K562 (cell line): ENCODE data around the gene EPOP.

Experiments
- CBFB ChIP-seq: sonication (generic); formaldehyde crosslinking; IDR thresholded peaks from 2 replicates; pipeline ENCODE4 v1.4.0; 2020; ENCODE audit warnings: mild to moderate bottlenecking, missing genetic modification reagents
- CHD2 ChIP-seq: IDR thresholded peaks from 2 replicates; pipeline ENCODE4 v1.6.1; 2011; ENCODE audit warnings: low read depth, low read length
- MAFK ChIP-seq: IDR thresholded peaks from 2 replicates; pipeline ENCODE4 v1.6.1; 2011; ENCODE audit warnings: low read length, improper control_type of control experiment
- MYC ChIP-seq, 2 experiments: fragments of 250-450 bp in 1 of 2; sonication (Bioruptor Pico) in 1 of 2; IDR thresholded peaks; 2 replicates each; pipeline versions ENCODE4 v1.5.1 to v1.6.1; 2012 to 2021; ENCODE audit warnings: low read depth in 2 of 2, borderline replicate concordance in 1 of 2, improper control_type of control experiment in 1 of 2, low read length in 1 of 2, mild to moderate bottlenecking in 1 of 2, moderate library complexity in 1 of 2
- ZNF174 ChIP-seq: fragments of 250-450 bp; sonication (Bioruptor Pico); IDR thresholded peaks from 2 replicates; pipeline ENCODE4 v1.4.0; 2020; ENCODE audit warnings: mild to moderate bottlenecking
- TF ChIP-seq, protein P1 (sequence below): fragments of 450-650 bp; IDR thresholded peaks from 2 replicates; pipeline ENCODE4 v1.6.1; 2016; ENCODE audit warnings: low read depth, mild to moderate bottlenecking, moderate library complexity
- TF ChIP-seq, protein P2 (sequence below): sonication (generic); formaldehyde crosslinking; IDR thresholded peaks from 2 replicates; pipeline ENCODE4 v1.8.1; 2023; ENCODE audit warnings: mild to moderate bottlenecking, missing genetic modification reagents

DNA sequence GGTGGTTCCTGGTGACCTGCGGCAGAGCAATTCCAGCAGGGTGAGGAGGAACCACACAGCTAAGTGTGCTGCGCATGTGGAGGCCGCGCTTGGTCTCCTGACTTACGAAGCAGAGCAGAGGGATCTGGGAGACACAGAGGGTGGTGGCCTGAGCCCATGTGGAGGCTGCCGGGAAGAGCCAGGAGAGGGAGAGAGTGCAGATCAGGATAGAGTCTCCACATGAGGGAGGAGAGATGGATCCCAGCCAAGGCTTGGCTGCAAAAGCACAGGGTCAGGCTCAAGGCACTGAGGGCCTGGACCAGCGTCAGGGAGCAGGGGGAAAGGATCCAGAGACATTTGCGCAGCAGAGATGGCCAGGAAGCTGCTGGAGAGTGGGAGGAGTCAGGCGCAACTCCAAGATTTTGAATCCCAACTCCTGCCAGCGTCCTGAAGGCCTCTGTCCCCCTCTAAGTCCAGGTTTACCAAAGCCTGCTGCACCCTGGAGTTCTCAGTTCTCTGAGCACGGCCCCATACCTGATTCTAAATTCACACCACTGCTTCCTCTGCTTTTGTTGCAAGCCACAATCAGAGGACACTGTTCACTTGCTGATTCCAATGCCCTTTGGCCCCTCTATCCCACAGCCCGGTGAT is 19.1 kb upstream of the EPOP start:
- no peak for TF ChIP-seq CHD2
- no peak for TF ChIP-seq MYC (IDR thresholded peaks at IDR 0.05; ENCODE audit: low read depth, low read length)
- TF ChIP-seq MYC (CRISPR knock-in tag; IDR thresholded peaks at IDR 0.05; ENCODE audit: borderline replicate concordance, low read depth) = no peak
- TF ChIP-seq, protein P1, sequence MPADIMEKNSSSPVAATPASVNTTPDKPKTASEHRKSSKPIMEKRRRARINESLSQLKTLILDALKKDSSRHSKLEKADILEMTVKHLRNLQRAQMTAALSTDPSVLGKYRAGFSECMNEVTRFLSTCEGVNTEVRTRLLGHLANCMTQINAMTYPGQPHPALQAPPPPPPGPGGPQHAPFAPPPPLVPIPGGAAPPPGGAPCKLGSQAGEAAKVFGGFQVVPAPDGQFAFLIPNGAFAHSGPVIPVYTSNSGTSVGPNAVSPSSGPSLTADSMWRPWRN = no peak
- TF ChIP-seq, protein P2, sequence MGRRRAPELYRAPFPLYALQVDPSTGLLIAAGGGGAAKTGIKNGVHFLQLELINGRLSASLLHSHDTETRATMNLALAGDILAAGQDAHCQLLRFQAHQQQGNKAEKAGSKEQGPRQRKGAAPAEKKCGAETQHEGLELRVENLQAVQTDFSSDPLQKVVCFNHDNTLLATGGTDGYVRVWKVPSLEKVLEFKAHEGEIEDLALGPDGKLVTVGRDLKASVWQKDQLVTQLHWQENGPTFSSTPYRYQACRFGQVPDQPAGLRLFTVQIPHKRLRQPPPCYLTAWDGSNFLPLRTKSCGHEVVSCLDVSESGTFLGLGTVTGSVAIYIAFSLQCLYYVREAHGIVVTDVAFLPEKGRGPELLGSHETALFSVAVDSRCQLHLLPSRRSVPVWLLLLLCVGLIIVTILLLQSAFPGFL = no peak
- TF ChIP-seq ZNF174 (CRISPR knock-in tag) = no peak
- no peak for TF ChIP-seq CBFB (CRISPR knock-in tag)
- no peak for TF ChIP-seq MAFK
